Stimulated activated CD8-positive, alpha-beta memory T cell treated with anti-CD3 and anti-CD28 coated beads, Interleukin-15, amount 100 ng/mL, for 24 hours (primary cell): Measurements from ENCODE around the gene PHLDB2.

Experiments used
- DNase-seq: peaks from one replicate; pipeline ENCODE4 v3.0.0-alpha.2; 2020; ENCODE audit warnings: low read depth

The PHLDB2 gene

GRCh38 chr3:111884411-111885018 lies 25.4 kb downstream of the PHLDB2 start:
- DNase-seq: no peak

- DNase-seq: no peak
Measured at GRCh38 chr3:111885578-111885977, 26.5 kb downstream of the PHLDB2 start.

GRCh38 chr3:111890051-111890580 lies 31.1 kb downstream of the PHLDB2 start:
- no peak for DNase-seq

DNA sequence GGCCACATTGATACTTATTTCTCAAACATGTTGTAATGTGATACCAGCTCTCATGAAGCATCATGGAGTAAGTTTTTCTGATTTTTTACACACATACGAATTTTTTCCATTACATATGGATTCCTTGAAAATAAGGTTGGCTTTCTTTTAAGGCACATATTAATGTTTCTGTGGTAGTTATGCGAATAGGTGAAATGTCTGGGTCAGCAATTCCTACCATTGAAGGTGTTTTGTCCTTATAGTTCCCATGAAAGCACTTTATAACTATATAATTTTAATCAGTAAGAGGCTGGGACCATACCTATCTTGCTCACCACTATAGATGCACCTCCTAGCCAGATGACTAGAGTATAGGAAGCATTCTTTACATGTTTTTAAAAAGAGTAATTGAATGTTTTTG lies 33.0 kb downstream of the PHLDB2 start:
- no peak for DNase-seq

GRCh38 chr3:111895071-111895470 lies 36.0 kb downstream of the PHLDB2 start:
- DNase-seq: no peak

GRCh38 chr3:111899966-111900365 lies 40.9 kb downstream of the PHLDB2 start:
- no peak for DNase-seq

DNA sequence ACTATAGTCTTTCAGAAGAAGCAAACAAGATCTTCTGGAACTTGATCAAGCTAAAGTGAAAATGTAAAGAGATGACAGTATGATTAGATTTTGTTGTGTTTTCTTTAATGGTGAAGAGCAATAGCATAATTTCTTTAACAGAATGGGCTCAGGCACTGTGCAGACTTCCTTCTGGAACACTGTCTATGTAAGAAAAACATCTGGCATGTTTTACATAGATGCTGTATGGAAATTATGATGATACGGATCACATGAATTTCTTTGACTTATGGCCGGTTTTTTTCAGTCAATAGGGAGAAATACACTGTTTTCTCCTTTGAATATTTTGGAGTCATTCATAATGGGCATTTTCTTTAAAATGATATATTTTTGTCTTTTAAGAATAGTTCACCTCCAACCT lies 42.6 kb downstream of the PHLDB2 start:
- no peak for DNase-seq

DNA sequence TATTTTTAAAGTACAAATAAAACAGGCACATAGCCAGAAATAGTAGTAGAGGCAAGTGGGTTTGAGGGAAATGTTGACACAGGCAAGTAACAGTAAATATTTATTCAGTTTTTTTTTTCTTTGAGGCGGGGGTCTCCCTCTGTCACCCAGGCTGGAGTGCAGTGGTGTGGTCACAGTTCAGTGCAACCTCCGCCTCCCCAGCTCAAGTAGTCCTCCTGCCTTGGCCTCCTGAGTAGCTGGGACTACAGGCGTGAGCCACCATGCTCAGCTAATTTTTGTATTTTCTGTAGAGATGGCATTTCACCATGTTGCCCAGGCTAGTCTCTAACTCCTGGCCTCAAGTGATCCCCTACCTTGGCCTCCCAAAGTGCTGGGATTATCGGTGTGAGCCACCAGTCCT lies 43.5 kb downstream of the PHLDB2 start:
- DNase-seq: no peak

- DNase-seq: no peak
Measured at GRCh38 chr3:111903067-111903511, 44.0 kb downstream of the PHLDB2 start.

DNA sequence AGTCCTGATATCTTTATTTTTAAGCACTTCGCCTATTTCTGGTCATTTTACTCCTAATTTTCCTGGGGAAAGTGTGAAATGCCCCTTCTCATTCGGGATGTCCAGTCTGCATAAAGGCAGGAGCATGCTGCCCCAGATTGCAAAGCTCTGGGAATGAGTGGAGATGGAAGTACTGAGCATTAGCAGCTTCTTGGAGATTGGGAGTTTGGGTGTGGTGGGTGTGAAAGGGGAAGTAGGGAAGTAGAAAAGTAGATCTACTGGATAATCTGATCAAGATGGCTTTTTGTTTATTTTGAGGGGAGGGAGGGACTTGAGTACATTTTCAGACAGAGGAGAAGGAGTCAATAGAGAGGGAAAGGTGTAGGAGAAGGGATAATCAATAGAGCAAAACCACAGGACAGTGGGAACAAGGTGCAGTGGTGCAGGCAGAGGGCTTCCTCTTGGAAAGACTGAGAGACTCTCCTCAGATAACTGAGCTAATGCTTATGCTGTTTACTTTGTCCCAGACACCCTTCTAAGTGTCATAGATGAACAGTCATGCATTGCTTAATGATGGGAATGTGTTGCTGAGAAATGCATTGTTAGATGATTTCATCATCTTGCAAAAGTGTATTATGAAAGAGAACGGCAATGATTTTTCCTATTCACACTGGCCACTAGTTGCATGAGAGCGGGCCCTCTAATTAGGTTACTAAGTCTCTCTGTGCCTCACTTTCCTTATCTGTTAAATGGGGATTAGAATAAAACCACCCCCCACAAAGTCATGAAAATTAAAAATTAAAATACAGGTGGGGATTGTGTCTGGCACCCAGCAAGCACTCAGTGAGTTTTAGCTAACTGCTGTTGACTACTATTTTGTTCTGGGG lies 45.5 kb downstream of the PHLDB2 start:
- no peak for DNase-seq

DNA sequence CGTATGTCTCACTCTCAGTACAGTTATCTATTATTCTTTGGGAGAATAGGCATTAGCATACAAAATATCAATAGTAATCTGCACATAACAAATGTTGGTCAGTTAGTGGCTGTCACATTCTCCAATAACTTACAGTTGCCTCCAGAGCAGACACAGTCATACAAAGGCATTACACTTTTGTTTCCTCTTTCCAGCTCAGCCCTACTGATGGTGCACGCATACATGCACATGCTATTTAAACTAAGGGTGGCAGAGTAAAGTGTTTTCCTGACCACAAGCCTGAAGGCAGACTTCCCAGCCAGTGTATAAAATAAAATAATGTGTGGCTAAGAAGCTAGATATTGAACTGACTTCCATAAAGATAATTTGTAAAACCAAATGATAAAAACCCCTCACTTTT lies 47.6 kb downstream of the PHLDB2 start:
- no peak for DNase-seq

DNA sequence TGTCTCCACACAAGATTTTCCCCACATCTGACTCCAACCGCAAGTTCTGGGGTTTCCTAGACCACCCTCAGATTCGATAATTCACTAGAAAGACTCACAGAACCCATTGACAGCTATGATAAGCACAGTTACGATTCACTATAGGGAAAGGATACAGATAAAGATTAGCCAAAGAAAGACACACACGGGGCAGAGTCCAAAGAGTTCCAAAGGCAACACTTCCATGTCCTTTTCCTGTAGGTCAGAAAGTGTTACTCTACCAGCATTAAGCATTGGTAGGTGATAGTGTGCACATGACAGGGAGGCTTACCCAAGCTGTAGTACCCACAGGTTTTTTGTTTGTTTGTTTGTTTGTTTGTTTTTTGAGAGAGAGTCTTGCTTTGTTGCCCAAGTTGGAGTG lies 48.1 kb downstream of the PHLDB2 start:
- no peak for DNase-seq

GRCh38 chr3:111910806-111911205 lies 51.7 kb downstream of the PHLDB2 start:
- DNase-seq: no peak

- DNase-seq: no peak
Measured at GRCh38 chr3:111911446-111911845, 52.4 kb downstream of the PHLDB2 start.

DNA sequence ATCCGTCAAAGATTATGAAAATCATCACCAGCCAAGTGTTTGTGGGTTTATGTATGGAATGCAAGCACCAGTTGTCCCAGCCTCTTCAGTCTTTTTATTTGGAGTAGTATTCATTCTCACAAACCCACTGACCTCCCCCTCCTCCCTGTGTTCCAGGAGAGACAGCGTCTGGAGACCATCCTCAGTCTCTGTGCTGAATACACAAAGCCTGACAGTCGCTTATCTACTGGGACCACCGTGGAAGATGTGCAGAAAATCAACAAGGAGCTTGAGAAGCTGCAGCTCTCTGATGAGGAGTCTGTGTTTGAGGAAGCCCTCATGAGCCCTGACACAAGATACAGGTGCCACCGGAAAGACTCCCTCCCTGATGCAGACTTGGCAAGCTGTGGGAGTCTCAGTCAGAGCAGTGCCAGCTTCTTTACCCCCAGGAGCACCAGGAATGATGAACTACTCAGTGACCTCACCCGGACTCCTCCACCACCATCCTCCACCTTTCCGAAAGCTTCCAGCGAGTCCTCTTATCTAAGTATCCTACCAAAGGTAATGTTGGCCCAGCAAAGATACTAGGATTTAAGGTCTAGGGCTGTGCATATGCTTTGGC lies 54.2 kb downstream of the PHLDB2 start:
- no peak for DNase-seq

DNA sequence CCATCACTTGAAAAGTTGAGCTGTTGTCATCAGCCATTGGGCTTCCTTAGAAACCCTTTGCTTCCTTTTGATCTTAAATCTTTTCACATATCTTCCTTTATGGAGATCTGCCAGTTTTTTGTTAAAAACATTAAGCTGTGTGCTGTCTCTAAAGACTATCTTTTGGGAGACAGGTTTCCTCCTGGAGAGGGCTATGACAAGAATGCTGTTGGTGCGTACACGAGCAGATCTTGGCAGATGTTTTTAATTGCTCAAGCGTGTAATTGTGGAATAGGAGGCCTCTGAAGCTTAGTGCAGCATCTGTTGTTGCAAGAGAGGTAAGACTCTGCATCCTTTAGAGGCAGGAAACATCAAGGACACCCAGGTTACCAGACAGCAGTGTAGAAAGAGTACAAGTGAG lies 56.8 kb downstream of the PHLDB2 start:
- DNase-seq: no peak

GRCh38 chr3:111917300-111917699 lies 58.2 kb downstream of the PHLDB2 start:
- no peak for DNase-seq

DNA sequence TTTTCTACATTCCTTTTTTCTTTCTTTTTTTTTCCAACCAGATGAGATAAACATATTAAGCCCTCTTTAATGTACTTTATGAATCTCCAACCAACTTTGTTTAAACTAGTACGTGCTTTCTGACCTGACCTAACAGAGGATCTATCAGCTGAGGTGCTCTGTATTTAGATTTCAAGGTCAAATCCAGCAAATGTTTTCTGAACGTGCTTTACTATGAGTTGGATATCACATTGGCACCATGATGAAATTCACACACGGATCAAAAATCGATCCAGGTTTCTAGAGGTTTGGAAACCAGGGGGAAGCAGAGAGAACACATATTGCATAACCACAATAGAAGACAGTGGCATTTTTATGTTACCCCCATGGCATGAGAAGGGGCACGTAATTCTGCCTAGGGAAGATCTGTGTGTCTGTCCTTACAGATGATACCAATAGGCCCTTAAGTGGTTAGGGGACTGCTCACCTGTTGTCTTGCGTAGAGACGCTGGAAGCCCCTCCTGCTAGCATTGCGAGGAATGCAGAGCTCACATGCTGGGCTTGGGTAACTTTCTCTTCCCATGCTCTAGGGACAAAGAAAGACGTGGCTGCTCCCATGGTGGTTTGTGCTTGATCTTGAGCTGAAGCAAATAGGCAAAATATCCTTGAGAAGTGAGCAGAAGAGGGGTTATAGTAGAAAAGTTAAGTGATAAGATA lies 60.5 kb downstream of the PHLDB2 start:
- DNase-seq: no peak

DNA sequence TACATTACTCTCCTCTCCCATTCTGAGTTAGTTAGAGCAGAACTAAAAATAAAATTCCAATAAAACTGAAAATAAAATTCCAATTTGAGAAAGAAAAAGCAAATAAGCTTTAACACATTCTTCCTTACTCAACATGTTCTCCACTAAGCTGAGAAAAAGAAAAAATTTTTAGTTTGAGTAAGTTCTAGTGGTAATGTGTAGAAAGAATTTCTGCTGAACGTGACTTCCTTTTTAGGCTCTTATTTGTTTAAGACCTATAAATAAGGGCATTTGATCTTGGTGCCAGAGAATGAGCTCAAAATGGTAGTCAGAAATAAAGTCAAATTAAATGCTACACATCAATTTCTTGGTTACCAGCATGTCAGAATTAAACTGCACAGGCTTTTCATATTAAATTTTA lies 62.1 kb downstream of the PHLDB2 start:
- no peak for DNase-seq

DNA sequence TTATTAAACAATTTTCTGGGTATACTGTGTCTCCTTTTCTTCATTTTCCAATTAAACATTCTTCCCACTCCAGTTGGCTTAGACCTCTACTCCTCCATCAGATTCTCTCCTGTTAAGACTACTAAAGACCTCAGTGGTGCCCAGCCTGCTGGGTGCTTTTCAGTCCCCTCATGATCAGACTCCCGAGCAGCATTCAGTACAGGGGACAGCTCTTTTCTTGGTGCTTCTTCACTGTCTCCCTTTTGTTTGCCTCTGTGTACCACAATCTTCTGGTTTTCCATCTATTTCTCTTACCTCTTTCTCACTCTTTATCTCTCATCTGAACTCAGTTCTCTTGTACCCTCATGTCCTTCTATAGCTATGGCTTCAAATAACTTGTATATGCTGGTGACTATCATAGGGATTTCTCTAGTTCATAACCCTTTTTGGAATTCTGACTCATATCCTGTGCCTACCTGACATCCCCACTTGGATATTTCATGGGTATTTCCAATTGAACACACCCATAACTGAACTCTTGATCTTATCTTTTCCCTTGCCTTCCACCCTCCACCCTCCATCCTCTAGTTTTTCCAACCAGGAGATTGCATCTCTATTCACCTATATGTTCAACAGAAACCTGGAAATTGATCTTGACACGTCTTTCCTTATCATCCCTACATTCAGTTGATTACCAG lies 64.2 kb downstream of the PHLDB2 start:
- DNase-seq: no peak

- DNase-seq: no peak
Measured at GRCh38 chr3:111923806-111924205, 64.7 kb downstream of the PHLDB2 start.

GRCh38 chr3:111924283-111924682 lies 65.2 kb downstream of the PHLDB2 start:
- DNase-seq: no peak
